HEK293 (cell line): ENCODE measurements around the gene ZG16.
"Not testable (repeated sequence)": the region's sequence is repeated elsewhere in the genome, so short reads cannot be mapped to it uniquely, and the experiment has no call there.

Source experiments
- CTCF ChIA-PET: fragments of 350-600 bp; formaldehyde crosslinking; extraction: SDS; loops from one replicate; lab custom pipeline; 2021; ENCODE audit warnings: antibody characterized with exemption; lab: Yijun Ruan, JAX
- POLR2A ChIA-PET: fragments of 300-600 bp; formaldehyde crosslinking; extraction: SDS; loops from one replicate; lab custom pipeline; 2020; ENCODE audit warnings: antibody characterized with exemption, inconsistent platforms; lab: Yijun Ruan, JAX
- H3K27ac ChIP-seq: fragments of 200-500 bp; sonication (Bioruptor generic); 2 replicates; pipeline ENCODE4 v1.5.1; 2014; ENCODE audit warnings: low read depth, low read length, control low read depth, inconsistent platforms; ENCODE audit errors: extremely low read depth
- H3K36me3 ChIP-seq, 2 experiments: fragments of 200-500 bp in 1 of 2; sonication (Bioruptor generic) in 1 of 2; 1 replicate in 1 of 2; 2 replicates in 1 of 2; pipeline ENCODE4 v1.5.1; 2014 to 2017; ENCODE audit warnings: inconsistent platforms in 2 of 2, low read length in 2 of 2; ENCODE audit not compliant: control insufficient read depth in 2 of 2, insufficient read depth in 1 of 2
- H3K4me1 ChIP-seq: fragments of 200-500 bp; sonication (Bioruptor generic); 2 replicates; pipeline ENCODE4 v1.5.1; 2014; ENCODE audit warnings: mild to moderate bottlenecking, low read length, inconsistent platforms; ENCODE audit not compliant: control insufficient read depth, insufficient read depth
- H3K4me3 ChIP-seq: 2 replicates; pipeline ENCODE4 v1.5.1; 2011; ENCODE audit warnings: low read depth, mild to moderate bottlenecking, control low read depth, low read length, moderate library complexity
- H3K9me3 ChIP-seq: fragments of 200-500 bp; sonication (Bioruptor generic); 2 replicates; pipeline ENCODE4 v1.5.1; 2014; ENCODE audit warnings: low read depth, low read length, inconsistent platforms; ENCODE audit not compliant: control insufficient read depth, insufficient read depth
- GLI2 ChIP-seq: fragments of 450-650 bp; formaldehyde crosslinking; IDR thresholded peaks from 2 replicates; pipeline ENCODE4; 2017; ENCODE audit warnings: missing biosample characterization, missing genetic modification characterization, low read depth, borderline replicate concordance
- HOXD13 ChIP-seq: sonication (generic); formaldehyde crosslinking; IDR thresholded peaks from 2 replicates; pipeline ENCODE4 v1.8.0; 2022; ENCODE audit warnings: missing genetic modification reagents, borderline replicate concordance
- IKZF3 ChIP-seq: fragments of 450-650 bp; IDR thresholded peaks from 2 replicates; pipeline ENCODE4 v1.5.0; 2018; ENCODE audit warnings: missing biosample characterization, mild to moderate bottlenecking, missing genetic modification characterization, moderate library complexity
- KLF16 ChIP-seq: fragments of 450-650 bp; formaldehyde crosslinking; IDR thresholded peaks from 2 replicates; pipeline ENCODE4 v1.5.1; 2017; ENCODE audit warnings: missing biosample characterization, missing genetic modification characterization
- KLF8 ChIP-seq: fragments of 450-650 bp; formaldehyde crosslinking; IDR thresholded peaks from 2 replicates; pipeline ENCODE4 v1.5.1; 2016; ENCODE audit warnings: missing biosample characterization, missing genetic modification characterization
- MZF1 ChIP-seq: fragments of 450-650 bp; formaldehyde crosslinking; IDR thresholded peaks from 2 replicates; pipeline ENCODE4 v1.5.1; 2017; ENCODE audit warnings: missing biosample characterization, missing genetic modification characterization, borderline replicate concordance
- OSR2 ChIP-seq: fragments of 450-650 bp; formaldehyde crosslinking; IDR thresholded peaks from 2 replicates; pipeline ENCODE4 v1.5.1; 2016; ENCODE audit warnings: missing biosample characterization, missing genetic modification characterization
- OVOL3 ChIP-seq: fragments of 450-650 bp; formaldehyde crosslinking; IDR thresholded peaks from 2 replicates; pipeline ENCODE4 v1.5.1; 2016; ENCODE audit warnings: missing biosample characterization, missing genetic modification characterization
- PRDM1 ChIP-seq: fragments of 450-650 bp; formaldehyde crosslinking; IDR thresholded peaks from 2 replicates; pipeline ENCODE4; 2016; ENCODE audit warnings: missing biosample characterization, missing genetic modification characterization
- YY1 ChIP-seq: fragments of 450-650 bp; formaldehyde crosslinking; IDR thresholded peaks from 2 replicates; pipeline ENCODE4 v1.5.1; 2018; ENCODE audit warnings: missing biosample characterization, missing genetic modification characterization
- ZNF155 ChIP-seq: fragments of 450-650 bp; formaldehyde crosslinking; IDR thresholded peaks from 2 replicates; pipeline ENCODE4 v1.5.1; 2016; ENCODE audit warnings: missing biosample characterization, missing genetic modification characterization
- ZNF2 ChIP-seq: fragments of 450-650 bp; formaldehyde crosslinking; IDR thresholded peaks from 2 replicates; pipeline ENCODE4 v1.5.1; 2016; ENCODE audit warnings: missing biosample characterization, missing genetic modification characterization
- ZNF311 ChIP-seq: fragments of 450-650 bp; formaldehyde crosslinking; IDR thresholded peaks from 2 replicates; pipeline ENCODE4 v1.5.1; 2017; ENCODE audit warnings: missing biosample characterization, missing genetic modification characterization, borderline replicate concordance
- ZNF529 ChIP-seq: fragments of 450-650 bp; formaldehyde crosslinking; IDR thresholded peaks from 2 replicates; pipeline ENCODE4 v1.5.1; 2017; ENCODE audit warnings: missing genetic modification characterization, missing biosample characterization; ENCODE audit not compliant: insufficient replicate concordance
- ZNF530 ChIP-seq: fragments of 450-650 bp; formaldehyde crosslinking; IDR thresholded peaks from 2 replicates; pipeline ENCODE4 v1.5.1; 2016; ENCODE audit warnings: low read depth, missing biosample characterization, missing genetic modification characterization
- ZNF548 ChIP-seq: fragments of 450-650 bp; formaldehyde crosslinking; IDR thresholded peaks from 2 replicates; pipeline ENCODE4 v1.5.1; 2016; ENCODE audit warnings: missing biosample characterization, missing genetic modification characterization
- ZNF600 ChIP-seq: fragments of 450-650 bp; formaldehyde crosslinking; IDR thresholded peaks from 2 replicates; pipeline ENCODE4 v1.5.1; 2016; ENCODE audit warnings: missing biosample characterization, missing genetic modification characterization
- ZNF658 ChIP-seq: fragments of 450-650 bp; formaldehyde crosslinking; IDR thresholded peaks from 2 replicates; pipeline ENCODE4; 2016; ENCODE audit warnings: missing biosample characterization, missing genetic modification characterization
- ZNF707 ChIP-seq: fragments of 450-650 bp; formaldehyde crosslinking; IDR thresholded peaks from 2 replicates; pipeline ENCODE4 v1.5.1; 2016; ENCODE audit warnings: missing biosample characterization, missing genetic modification characterization
- ZSCAN16 ChIP-seq: fragments of 450-650 bp; formaldehyde crosslinking; IDR thresholded peaks from 2 replicates; pipeline ENCODE4 v1.5.1; 2016; ENCODE audit warnings: missing biosample characterization, missing genetic modification characterization
- TF ChIP-seq, protein P1 (sequence below): fragments of 450-650 bp; formaldehyde crosslinking; IDR thresholded peaks from 2 replicates; pipeline ENCODE4 v1.5.1; 2016; ENCODE audit warnings: missing biosample characterization, missing genetic modification characterization
- TF ChIP-seq, protein P2 (sequence below): fragments of 450-650 bp; formaldehyde crosslinking; IDR thresholded peaks from 2 replicates; pipeline ENCODE4 v1.5.1; 2016; ENCODE audit warnings: missing biosample characterization, missing genetic modification characterization, low read depth
- TF ChIP-seq, protein P3 (sequence below): fragments of 450-650 bp; formaldehyde crosslinking; IDR thresholded peaks from 2 replicates; pipeline ENCODE4 v1.5.1; 2016; ENCODE audit warnings: missing biosample characterization, missing genetic modification characterization
- TF ChIP-seq, protein P4 (sequence below): fragments of 450-650 bp; formaldehyde crosslinking; IDR thresholded peaks from 2 replicates; pipeline ENCODE4 v1.5.1; 2016; ENCODE audit warnings: missing biosample characterization, missing genetic modification characterization

ZG16 gene

DNA sequence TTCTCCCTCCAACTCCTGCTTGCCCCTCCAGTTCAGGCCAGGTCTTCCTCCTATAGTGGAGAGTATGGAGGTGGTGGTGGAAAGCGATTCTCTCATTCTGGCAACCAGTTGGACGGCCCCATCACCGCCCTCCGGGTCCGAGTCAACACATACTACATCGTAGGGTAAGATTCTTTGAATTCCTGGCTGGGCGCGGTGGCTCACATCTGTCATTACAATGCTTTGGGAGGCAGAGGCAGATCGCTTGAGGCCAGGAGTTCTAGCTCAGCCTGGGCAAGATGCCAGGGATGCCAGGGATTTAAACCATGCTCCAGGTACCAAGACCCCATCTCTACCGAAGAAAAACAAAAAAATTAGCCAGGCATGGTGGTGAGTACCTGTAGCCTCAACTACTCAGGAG lies 1.4 kb downstream of the ZG16 start:
- H3K9me3 ChIP-seq: no peaks in the 10 kb centered on the region
- CTCF ChIA-PET: interaction anchor here (1.5 kb wide), 1 partner anchor 69 kb away, joined by 6 read pairs; no protein-coding TSS in a partner anchor
- H3K4me3 ChIP-seq: no peak overlapping the region
- H3K27ac ChIP-seq: no peak overlapping the region
- POLR2A ChIA-PET: interaction anchor here (0.8 kb wide), 1 partner anchor 11 kb away, joined by 3 read pairs; the partner anchor contains the start of gene KIF22
- H3K4me1 ChIP-seq: peaks cover 4% of the 10 kb centered on the region; the same call in 1 of the 2 replicates
- TF ChIP-seq ZNF529 (no peak), PRDM1 (tag by site-specific recombination) (no peak), ZNF155 (tag by site-specific recombination) (no peak), ZNF2 (no peak), MZF1 (tag by site-specific recombination) (no peak), OVOL3 (tag by site-specific recombination) (no peak), ZNF658 (tag by site-specific recombination) (no peak), ZNF530 (tag by site-specific recombination) (no peak), OSR2 (no peak)
- TF ChIP-seq, protein P1, sequence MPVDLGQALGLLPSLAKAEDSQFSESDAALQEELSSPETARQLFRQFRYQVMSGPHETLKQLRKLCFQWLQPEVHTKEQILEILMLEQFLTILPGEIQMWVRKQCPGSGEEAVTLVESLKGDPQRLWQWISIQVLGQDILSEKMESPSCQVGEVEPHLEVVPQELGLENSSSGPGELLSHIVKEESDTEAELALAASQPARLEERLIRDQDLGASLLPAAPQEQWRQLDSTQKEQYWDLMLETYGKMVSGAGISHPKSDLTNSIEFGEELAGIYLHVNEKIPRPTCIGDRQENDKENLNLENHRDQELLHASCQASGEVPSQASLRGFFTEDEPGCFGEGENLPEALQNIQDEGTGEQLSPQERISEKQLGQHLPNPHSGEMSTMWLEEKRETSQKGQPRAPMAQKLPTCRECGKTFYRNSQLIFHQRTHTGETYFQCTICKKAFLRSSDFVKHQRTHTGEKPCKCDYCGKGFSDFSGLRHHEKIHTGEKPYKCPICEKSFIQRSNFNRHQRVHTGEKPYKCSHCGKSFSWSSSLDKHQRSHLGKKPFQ: no peak
- TF ChIP-seq, protein P2, sequence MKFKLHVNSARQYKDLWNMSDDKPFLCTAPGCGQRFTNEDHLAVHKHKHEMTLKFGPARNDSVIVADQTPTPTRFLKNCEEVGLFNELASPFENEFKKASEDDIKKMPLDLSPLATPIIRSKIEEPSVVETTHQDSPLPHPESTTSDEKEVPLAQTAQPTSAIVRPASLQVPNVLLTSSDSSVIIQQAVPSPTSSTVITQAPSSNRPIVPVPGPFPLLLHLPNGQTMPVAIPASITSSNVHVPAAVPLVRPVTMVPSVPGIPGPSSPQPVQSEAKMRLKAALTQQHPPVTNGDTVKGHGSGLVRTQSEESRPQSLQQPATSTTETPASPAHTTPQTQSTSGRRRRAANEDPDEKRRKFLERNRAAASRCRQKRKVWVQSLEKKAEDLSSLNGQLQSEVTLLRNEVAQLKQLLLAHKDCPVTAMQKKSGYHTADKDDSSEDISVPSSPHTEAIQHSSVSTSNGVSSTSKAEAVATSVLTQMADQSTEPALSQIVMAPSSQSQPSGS (tag by site-specific recombination): no peak
- no peaks in the 10 kb centered on the region for H3K36me3 ChIP-seq

DNA sequence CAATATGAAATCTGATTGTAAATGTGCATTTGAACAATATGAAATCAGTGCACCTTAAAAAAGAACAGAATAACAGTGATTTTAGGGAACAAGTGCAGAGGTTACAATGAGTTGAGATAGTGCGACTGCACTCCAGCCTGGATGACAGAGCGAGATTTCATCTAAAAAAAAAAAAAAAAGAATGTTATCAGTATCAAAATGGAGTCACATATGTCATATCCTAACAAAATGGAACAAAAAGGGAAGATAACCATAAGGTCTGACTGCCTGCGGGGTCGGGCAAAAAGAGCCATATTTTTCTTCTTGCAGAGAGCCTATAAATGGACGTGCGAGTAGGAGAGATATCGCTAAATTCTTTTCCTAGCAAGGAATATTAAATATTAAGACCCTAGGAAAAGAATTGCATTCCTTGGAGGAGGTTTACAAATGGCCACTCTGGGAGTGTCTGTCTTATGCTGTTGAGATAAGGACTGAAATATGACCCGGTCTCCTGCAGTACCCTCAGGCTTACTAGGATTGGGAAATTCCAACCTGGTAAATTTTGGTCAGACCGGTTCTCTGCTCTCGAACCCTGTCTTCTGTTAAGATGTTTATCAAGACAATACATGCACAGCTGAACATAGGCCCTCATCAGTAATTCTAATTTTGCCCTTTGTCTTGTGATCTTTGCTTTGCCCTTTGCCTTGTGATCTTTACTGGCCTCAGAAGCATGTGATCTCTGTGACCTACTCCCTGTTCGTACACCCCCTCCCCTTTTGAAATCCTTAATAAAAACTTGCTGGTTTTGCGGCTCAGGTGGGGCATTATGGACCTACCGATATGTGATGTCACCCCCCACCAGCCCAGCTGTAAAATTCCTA lies 5.3 kb downstream of the ZG16 start:
- peak; percentile 32; the same call in 1 of the 2 replicates for TF ChIP-seq YY1 (tag by site-specific recombination)
- 0 out of 2 replicates have a peak, but pooled peaks have one; percentile 24 for TF ChIP-seq IKZF3
- POLR2A ChIA-PET, H3K9me3 ChIP-seq, H3K4me1 ChIP-seq, H3K36me3 ChIP-seq, H3K27ac ChIP-seq, H3K4me3 ChIP-seq, CTCF ChIA-PET: not testable (repeated sequence)

DNA sequence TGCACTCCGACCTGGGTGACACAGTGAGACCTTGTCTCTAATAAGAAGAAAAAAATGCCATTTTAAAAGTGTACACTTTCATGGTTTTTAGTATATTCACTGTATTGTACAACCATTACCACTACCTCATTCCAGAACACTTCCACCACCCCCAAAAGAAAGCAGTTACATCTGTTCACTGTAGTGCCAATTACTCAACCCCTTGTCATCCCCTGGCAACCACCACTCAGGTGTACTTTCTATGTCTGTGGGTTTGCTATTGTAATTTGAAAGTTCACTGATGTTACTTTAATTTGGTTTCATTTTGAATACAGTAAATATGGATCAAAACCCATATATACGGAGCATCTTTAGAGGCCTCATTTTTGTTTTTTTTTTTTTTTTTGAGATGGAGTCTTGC lies 6.1 kb downstream of the ZG16 start:
- no peaks in the 10 kb centered on the region for H3K9me3 ChIP-seq
- H3K4me1 ChIP-seq: peaks cover 4% of the 10 kb centered on the region; the same call in 1 of the 2 replicates
- TF ChIP-seq ZNF707 (tag by site-specific recombination) (no peak), ZNF311 (no peak), HOXD13 (no peak), ZNF658 (tag by site-specific recombination) (no peak), KLF8 (tag by site-specific recombination) (no peak), GLI2 (no peak), ZNF548 (tag by site-specific recombination) (no peak), ZNF529 (no peak), ZSCAN16 (tag by site-specific recombination) (no peak), ZNF600 (tag by site-specific recombination) (peak; percentile 47; the same call in 1 of the 2 replicates), PRDM1 (tag by site-specific recombination) (0 out of 2 replicates have a peak, but pooled peaks have one; percentile 14), KLF16 (tag by site-specific recombination) (no peak)
- TF ChIP-seq, protein P3, sequence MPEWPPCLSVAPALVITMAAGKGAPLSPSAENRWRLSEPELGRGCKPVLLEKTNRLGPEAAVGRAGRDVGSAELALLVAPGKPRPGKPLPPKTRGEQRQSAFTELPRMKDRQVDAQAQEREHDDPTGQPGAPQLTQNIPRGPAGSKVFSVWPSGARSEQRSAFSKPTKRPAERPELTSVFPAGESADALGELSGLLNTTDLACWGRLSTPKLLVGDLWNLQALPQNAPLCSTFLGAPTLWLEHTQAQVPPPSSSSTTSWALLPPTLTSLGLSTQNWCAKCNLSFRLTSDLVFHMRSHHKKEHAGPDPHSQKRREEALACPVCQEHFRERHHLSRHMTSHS (tag by site-specific recombination): no peak
- TF ChIP-seq, protein P4, sequence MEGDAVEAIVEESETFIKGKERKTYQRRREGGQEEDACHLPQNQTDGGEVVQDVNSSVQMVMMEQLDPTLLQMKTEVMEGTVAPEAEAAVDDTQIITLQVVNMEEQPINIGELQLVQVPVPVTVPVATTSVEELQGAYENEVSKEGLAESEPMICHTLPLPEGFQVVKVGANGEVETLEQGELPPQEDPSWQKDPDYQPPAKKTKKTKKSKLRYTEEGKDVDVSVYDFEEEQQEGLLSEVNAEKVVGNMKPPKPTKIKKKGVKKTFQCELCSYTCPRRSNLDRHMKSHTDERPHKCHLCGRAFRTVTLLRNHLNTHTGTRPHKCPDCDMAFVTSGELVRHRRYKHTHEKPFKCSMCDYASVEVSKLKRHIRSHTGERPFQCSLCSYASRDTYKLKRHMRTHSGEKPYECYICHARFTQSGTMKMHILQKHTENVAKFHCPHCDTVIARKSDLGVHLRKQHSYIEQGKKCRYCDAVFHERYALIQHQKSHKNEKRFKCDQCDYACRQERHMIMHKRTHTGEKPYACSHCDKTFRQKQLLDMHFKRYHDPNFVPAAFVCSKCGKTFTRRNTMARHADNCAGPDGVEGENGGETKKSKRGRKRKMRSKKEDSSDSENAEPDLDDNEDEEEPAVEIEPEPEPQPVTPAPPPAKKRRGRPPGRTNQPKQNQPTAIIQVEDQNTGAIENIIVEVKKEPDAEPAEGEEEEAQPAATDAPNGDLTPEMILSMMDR (tag by site-specific recombination): no peak
- ChIA-PET POLR2A (no interaction called here), CTCF (no interaction called here)
- no peak overlapping the region for H3K4me3 ChIP-seq
- no peak overlapping the region for H3K27ac ChIP-seq
- H3K36me3 ChIP-seq: no peaks in the 10 kb centered on the region
